ENCODE results near the gene PCGF2.
A peak's percentile ranks its signal among the peaks of the same experiment; 100 is the strongest.

Gene PCGF2

GRCh38 chr17:38751144-38751807 lies 3.1 kb upstream of the PCGF2 start:
- DNase-seq (ENCODE audit: low spot score), result peak; percentile 64

- peak; percentile 73 for DNase-seq (ENCODE audit: low spot score)
Measured at GRCh38 chr17:38750312-38751121, 2.4 kb upstream of the PCGF2 start.

GRCh38 chr17:38750044-38750311 lies 1.8 kb upstream of the PCGF2 start:
- no peak for DNase-seq (ENCODE audit: low spot score)

GRCh38 chr17:38749223-38750043 lies 1.3 kb upstream of the PCGF2 start:
- DNase-seq (ENCODE audit: low spot score), result peak; percentile 92

GRCh38 chr17:38748892-38749222 lies 721 bp upstream of the PCGF2 start:
- no peak for DNase-seq (ENCODE audit: low spot score)

GRCh38 chr17:38747463-38748148 lies 530 bp downstream of the PCGF2 start:
- DNase-seq (ENCODE audit: low spot score), result peak; percentile 37

GRCh38 chr17:38746849-38747462 lies 1.2 kb downstream of the PCGF2 start:
- no peak for DNase-seq (ENCODE audit: low spot score)

- DNase-seq (ENCODE audit: low spot score), result peak; percentile 25
Measured at GRCh38 chr17:38746004-38746848, 1.9 kb downstream of the PCGF2 start.

- peak; percentile 29 for DNase-seq (ENCODE audit: low spot score)
Measured at GRCh38 chr17:38745545-38745944, 2.6 kb downstream of the PCGF2 start.

GRCh38 chr17:38743556-38744171 lies 4.5 kb downstream of the PCGF2 start:
- DNase-seq (ENCODE audit: low spot score), result no peak

- peak; percentile 55 for DNase-seq (ENCODE audit: low spot score)
Measured at GRCh38 chr17:38742411-38743308, 5.5 kb downstream of the PCGF2 start.

- no peak for DNase-seq (ENCODE audit: low spot score)
Measured at GRCh38 chr17:38741921-38742410, 6.2 kb downstream of the PCGF2 start.

GRCh38 chr17:38741461-38741860 lies 6.7 kb downstream of the PCGF2 start:
- no peak for DNase-seq (ENCODE audit: low spot score)

GRCh38 chr17:38740806-38741205 lies 7.3 kb downstream of the PCGF2 start:
- no peak for DNase-seq (ENCODE audit: low spot score)

GRCh38 chr17:38740044-38740443 lies 8.1 kb downstream of the PCGF2 start:
- DNase-seq (ENCODE audit: low spot score), result no peak

GRCh38 chr17:38739305-38739704 lies 8.8 kb downstream of the PCGF2 start:
- DNase-seq (ENCODE audit: low spot score), result no peak

- no peak for DNase-seq (ENCODE audit: low spot score)
Measured at GRCh38 chr17:38738686-38739085, 9.4 kb downstream of the PCGF2 start.

GRCh38 chr17:38738007-38738662 lies 10.0 kb downstream of the PCGF2 start:
- DNase-seq (ENCODE audit: low spot score), result no peak

All from RKO (cell line).